ENCODE measurements around the gene UBQLN1. TPM values are rescaled to one million over a fixed set of nuclear protein-coding genes. Genes with fewer than 3 reads are reported as not detected.

Gene UBQLN1
- total RNA-seq, 2 donors from 2014 or later, result 88.1 to 107 TPM

DNA sequence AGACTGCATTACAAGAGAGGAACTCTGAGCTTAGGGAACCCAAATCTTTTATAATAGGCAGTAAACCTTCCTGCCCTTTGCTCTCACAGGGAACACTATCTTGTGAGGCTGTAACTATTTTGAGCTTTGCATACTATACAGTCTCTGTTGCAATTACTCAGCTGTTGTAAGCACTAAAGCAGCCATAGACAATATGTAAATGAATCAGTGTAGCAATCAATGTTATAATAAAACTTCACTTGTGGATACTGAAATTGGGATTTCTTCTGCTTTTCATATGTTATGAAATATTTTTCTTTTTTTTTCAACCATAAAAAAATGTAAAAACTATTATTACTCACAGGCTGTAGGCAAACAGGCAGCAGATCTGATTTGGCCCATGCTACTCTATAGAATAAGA is 16.7 kb upstream of the UBQLN1 start:
- no peak for ATAC-seq (ENCODE audit: insufficient number of reproducible peaks, low FRiP score, low read depth)
- Histone ChIP-seq H3K4me1 (ENCODE audit: control insufficient read depth in 1 of 2, low read depth in 2 of 2) (no peaks in the 10 kb centered on the region), H3K9me3 (no peaks in the 10 kb centered on the region), H3K4me3 (no peak overlapping the region), H3K36me3 (no peaks in the 10 kb centered on the region), H3K27ac (no peak overlapping the region), H3K27me3 (replicated peaks; ENCODE audit: insufficient read depth) (no peaks in the 10 kb centered on the region)
- no peak for DNase-seq (ENCODE audit: low spot score)
- TF ChIP-seq CTCF (IDR thresholded peaks at IDR 0.05), result no peak

DNA sequence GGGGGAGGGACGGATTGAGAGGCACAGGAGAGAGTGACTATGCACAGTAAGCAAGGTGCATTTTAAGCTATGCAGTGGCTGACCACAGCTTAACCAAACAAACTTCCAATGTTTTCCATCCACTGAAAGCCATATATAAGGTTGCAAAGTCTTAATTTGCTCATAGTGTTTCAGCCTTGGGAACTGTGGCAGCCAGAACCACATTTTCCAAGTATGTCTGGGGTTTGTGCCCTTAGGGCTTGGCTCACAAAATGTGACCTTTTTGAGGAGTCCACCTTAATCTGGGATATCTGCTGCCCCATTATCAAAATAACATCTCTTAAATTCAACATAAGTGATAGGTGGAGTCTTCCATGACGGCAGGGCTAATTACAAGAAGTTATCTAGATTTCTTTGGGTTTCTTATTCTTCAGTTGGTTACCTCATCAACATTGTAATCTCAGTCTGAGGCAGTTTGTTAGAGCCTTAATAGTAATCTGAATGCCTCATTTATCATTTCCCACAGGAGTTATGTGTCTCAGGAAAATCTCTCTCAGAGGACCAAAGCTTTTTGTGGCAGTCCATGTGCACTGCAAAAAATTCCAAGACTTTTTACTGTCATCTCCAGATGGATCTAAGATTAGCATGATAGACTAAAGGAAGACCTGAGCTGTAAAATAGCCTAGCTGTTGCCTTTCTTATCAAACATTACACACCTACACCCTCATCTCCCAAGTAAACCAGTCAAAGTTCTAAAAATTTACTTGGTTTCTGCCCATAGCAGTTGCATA is 15.2 kb upstream of the UBQLN1 start:
- Histone ChIP-seq H3K4me3 (no peak overlapping the region), H3K27ac (no peak overlapping the region), H3K4me1 (ENCODE audit: control insufficient read depth in 1 of 2, low read depth in 2 of 2) (no peaks in the 10 kb centered on the region), H3K36me3 (no peaks in the 10 kb centered on the region), H3K9me3 (no peaks in the 10 kb centered on the region), H3K27me3 (replicated peaks; ENCODE audit: insufficient read depth) (no peaks in the 10 kb centered on the region)
- ATAC-seq (ENCODE audit: insufficient number of reproducible peaks, low FRiP score, low read depth), result no peak
- DNase-seq (ENCODE audit: low spot score), result no peak
- no peak for TF ChIP-seq CTCF (IDR thresholded peaks at IDR 0.05)

DNA sequence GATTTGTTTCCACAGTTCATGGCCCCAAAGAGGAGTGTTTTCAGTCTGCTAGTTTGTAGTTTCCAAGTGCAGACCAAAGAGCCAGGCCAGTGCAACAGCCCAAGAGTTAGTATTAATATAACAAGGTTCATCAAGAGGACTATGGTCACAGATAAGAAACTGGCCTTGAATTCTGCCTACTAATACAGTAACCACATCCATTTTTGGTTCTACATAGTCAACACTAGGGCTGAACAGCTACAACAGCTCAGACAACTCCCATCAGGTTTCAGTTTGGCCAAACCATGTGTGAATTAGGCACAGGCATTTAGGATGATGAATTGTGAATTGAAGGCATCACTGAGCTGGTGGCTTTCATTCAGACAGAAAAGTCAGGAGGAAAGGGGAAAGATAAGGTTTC is 13.8 kb upstream of the UBQLN1 start:
- Histone ChIP-seq H3K27me3 (replicated peaks; ENCODE audit: insufficient read depth) (no peaks in the 10 kb centered on the region), H3K4me1 (ENCODE audit: control insufficient read depth in 1 of 2, low read depth in 2 of 2) (no peaks in the 10 kb centered on the region), H3K4me3 (no peak overlapping the region), H3K27ac (no peak overlapping the region), H3K36me3 (no peaks in the 10 kb centered on the region), H3K9me3 (no peaks in the 10 kb centered on the region)
- ATAC-seq (ENCODE audit: insufficient number of reproducible peaks, low FRiP score, low read depth) (no peak), DNase-seq (ENCODE audit: low spot score) (no peak)
- no peak for TF ChIP-seq CTCF (IDR thresholded peaks at IDR 0.05)

- H3K9me3 ChIP-seq, result no peaks in the 10 kb centered on the region
- TF ChIP-seq CTCF (IDR thresholded peaks at IDR 0.05), result no peak
- H3K4me1 ChIP-seq (ENCODE audit: control insufficient read depth in 1 of 2, low read depth in 2 of 2), result no peaks in the 10 kb centered on the region
Observed at GRCh38 chr9:83715794-83716193, 8.0 kb upstream of the UBQLN1 start.

GRCh38 chr9:83715221-83715620 is 7.5 kb upstream of the UBQLN1 start:
- Histone ChIP-seq H3K4me3 (no peak overlapping the region), H3K9me3 (no peaks in the 10 kb centered on the region), H3K27ac (no peak overlapping the region), H3K36me3 (no peaks in the 10 kb centered on the region), H3K27me3 (replicated peaks; ENCODE audit: insufficient read depth) (no peaks in the 10 kb centered on the region), H3K4me1 (ENCODE audit: control insufficient read depth in 1 of 2, low read depth in 2 of 2) (no peaks in the 10 kb centered on the region)
- ATAC-seq (ENCODE audit: insufficient number of reproducible peaks, low FRiP score, low read depth) (no peak), DNase-seq (ENCODE audit: low spot score) (no peak)
- TF ChIP-seq CTCF (IDR thresholded peaks at IDR 0.05), result no peak

More at GRCh38 chr9:83715794-83716193, 8.0 kb upstream of the UBQLN1 start:
- Histone ChIP-seq H3K27me3 (replicated peaks; ENCODE audit: insufficient read depth) (no peaks in the 10 kb centered on the region), H3K36me3 (no peaks in the 10 kb centered on the region), H3K4me3 (no peak overlapping the region), H3K27ac (no peak overlapping the region)
- ATAC-seq (ENCODE audit: insufficient number of reproducible peaks, low FRiP score, low read depth) (no peak), DNase-seq (ENCODE audit: low spot score) (no peak)

Measured in thoracic aorta (tissue), 2 donors.